PFSK-1 (cell line): ENCODE data around the gene FOXL2NB.

Experiments
- FOXP2 ChIP-seq: optimal IDR thresholded peaks from 2 replicates; pipeline ENCODE3; 2011; ENCODE audit warnings: borderline replicate concordance, control low read depth, inconsistent platforms; ENCODE audit not compliant: insufficient read depth; ENCODE audit errors: extremely low read length, extremely low read depth
- POLR2AphosphoS5 ChIP-seq: IDR thresholded peaks from 2 replicates; pipeline ENCODE4 v1.6.1; 2012; ENCODE audit warnings: low read depth, mild to moderate bottlenecking, control low read depth, low read length, moderate library complexity
- REST ChIP-seq, 2 experiments: IDR thresholded peaks; 2 replicates each; pipeline versions ENCODE4 v1.6.1 to v1.8.0; 2011 to 2012; ENCODE audit warnings: low read depth in 2 of 2, low read length in 2 of 2, control low read depth in 1 of 2, inconsistent platforms in 1 of 2, mild to moderate bottlenecking in 1 of 2, moderate library complexity in 1 of 2; ENCODE audit not compliant: insufficient read depth in 1 of 2
- SIN3A ChIP-seq: IDR thresholded peaks from 2 replicates; pipeline ENCODE4 v1.6.1; 2012; ENCODE audit warnings: mild to moderate bottlenecking, low read length, moderate library complexity, borderline replicate concordance; ENCODE audit not compliant: insufficient read depth
- TAF1 ChIP-seq: IDR thresholded peaks from 2 replicates; pipeline ENCODE4 v1.6.1; 2012; ENCODE audit warnings: low read length, control low read depth, borderline replicate concordance; ENCODE audit not compliant: insufficient read depth

The FOXL2NB gene

GRCh38 chr3:138937690-138938055 is 9.3 kb upstream of the FOXL2NB start:
- TF ChIP-seq REST (IDR thresholded peaks at IDR 0.05; ENCODE audit: insufficient read depth in 1 of 2, low read depth in 2 of 2, low read length in 2 of 2) = no peak
- TF ChIP-seq POLR2AphosphoS5 = no peak
- no peak for TF ChIP-seq TAF1
- TF ChIP-seq FOXP2 = no peak
- TF ChIP-seq SIN3A = no peak

GRCh38 chr3:138938056-138938876 is 8.8 kb upstream of the FOXL2NB start:
- TF ChIP-seq FOXP2 (no peak), TAF1 (no peak), POLR2AphosphoS5 (no peak), REST (IDR thresholded peaks at IDR 0.05; ENCODE audit: insufficient read depth in 1 of 2, low read depth in 2 of 2, low read length in 2 of 2) (no peak), SIN3A (no peak)

- TF ChIP-seq TAF1 (no peak), FOXP2 (no peak), SIN3A (no peak), POLR2AphosphoS5 (no peak), REST (IDR thresholded peaks at IDR 0.05; ENCODE audit: insufficient read depth in 1 of 2, low read depth in 2 of 2, low read length in 2 of 2) (no peak)
These were observed 8.0 kb upstream of the FOXL2NB start for GRCh38 chr3:138938877-138939560.

GRCh38 chr3:138939561-138940241 is 7.3 kb upstream of the FOXL2NB start:
- TF ChIP-seq SIN3A (no peak), TAF1 (no peak), POLR2AphosphoS5 (no peak), REST (IDR thresholded peaks at IDR 0.05; ENCODE audit: insufficient read depth in 1 of 2, low read depth in 2 of 2, low read length in 2 of 2) (no peak), FOXP2 (no peak)
